CD4-positive, alpha-beta T cell treated with Interleukin-6 at 100 ng/mL for 8 hours (primary cell): ENCODE data around the gene OLFML2A.
"Not testable (repeated sequence)": the region's sequence is repeated elsewhere in the genome, so short reads cannot be mapped to it uniquely, and the experiment has no call there.

Experiments
- DNase-seq: peaks from one replicate; pipeline ENCODE4 v3.0.0-alpha.2; 2020; ENCODE audit warnings: mixed read lengths, low spot score

Gene OLFML2A

DNA sequence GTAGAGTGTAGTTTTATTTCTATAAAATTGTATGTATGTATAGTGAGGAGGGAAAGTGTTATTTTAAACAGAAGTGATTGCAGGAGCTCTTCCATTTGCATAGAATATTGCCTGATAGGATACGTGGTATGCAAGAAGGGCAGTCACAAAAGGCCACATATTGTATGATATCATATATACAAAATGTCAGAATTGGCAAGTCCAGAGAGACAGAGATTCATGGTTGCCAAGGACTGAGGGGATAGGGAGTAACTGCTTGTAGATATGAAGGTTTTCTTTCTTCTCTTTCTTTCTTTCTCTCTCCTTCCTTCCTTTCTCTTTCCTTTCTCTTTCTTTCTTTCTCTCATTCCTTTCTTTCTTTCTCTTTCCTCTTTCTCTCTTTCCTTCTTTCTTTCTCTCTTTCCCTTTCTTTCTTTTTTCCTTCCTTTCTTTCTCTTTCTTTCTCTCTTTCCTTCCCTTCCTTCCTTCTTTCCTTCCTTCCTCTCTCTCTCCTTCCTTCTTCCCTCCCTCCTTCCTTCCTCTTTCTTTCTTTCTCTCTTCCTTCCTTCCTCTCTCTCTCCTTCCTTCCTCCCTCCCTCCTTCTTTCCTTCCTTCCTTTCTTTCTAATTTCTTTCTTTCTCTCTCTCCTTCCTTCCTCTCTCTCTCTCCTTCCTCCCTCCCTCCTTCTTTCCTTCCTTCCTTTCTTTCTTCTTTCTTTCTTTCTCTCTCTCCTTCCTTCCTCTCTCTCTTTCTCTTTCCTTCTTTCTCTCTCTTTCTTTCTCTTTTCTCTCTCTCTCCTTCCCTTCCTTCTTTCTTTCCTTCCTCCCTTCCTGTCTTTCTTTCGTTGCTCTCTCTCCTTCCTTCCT is 51.8 kb downstream of the OLFML2A start:
- DNase-seq: no peak

- DNase-seq: no peak
Observed at GRCh38 chr9:124829334-124829669, 52.4 kb downstream of the OLFML2A start.

DNA sequence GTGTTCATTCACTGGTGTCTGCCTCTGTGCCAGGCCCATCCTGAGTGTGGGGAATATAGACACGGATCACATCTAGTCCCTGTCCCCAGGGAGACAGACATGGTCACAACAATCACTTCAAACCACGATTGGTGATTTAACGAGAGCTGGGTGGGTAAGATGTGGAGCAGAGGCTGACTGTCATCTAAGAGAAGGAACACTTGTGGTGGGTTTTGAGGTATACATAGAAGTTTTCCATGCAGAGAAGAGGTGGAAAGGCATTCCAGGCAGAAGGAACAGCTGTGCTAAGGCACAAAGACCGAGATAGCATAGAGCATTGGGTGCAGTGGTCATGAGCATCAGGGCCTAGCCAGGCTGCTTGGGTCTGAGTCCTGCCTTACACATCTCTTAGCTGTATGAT is 53.7 kb downstream of the OLFML2A start:
- DNase-seq: no peak

DNA sequence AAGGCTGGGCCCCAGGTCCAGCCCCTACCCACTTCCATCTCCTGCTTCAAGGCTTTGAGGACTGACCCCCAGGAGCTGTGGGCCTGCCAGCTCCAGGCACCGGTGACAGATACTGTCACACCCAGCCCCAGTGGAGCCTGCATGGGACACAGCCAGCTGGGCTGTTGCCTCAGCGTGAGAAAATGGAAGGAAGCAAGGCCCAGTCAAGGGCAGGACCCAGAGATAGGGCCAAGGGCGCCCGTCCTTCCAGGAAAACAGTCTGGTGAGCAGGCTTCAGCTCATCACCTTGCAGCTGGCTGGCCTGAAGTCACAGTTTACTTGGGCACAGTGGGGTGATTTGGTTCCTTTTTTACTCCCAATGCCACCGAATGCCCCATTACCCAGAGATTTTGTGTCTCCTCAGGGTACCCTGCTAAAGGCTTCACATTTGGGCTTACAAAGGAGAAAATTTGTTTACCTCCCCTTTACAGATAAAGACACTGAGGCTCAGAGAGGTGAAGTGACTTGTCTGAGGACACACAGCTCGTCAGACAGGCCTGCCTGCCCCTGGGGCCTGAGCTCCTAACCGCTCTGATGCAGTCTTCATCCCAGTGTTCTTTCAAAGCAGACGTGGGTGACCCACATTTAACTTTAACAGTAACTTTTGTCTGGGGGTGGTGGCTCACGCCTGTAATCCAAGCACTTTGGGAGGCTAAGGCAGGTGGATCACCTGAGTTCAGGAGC is 54.9 kb downstream of the OLFML2A start:
- no peak for DNase-seq

DNA sequence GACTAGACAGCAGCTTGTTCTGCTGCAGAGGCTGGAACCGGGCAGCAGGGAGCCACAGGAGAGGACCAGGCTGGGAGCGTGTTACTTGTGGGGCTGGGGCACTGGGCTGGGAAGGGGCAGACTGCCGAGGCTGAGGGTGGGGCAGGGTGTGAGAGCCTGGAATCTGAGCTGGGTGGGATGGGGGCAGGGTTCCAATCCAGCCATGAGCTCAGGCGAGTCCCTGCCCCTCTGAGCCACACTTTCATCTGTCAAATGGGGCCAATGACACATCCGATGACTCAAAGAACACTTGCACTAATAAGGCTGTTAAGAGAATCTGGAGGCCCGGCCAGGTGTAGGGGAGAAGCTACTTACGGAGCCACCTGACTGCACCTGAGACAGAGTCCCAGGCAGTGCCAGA is 57.7 kb downstream of the OLFML2A start:
- no peak for DNase-seq

- no peak for DNase-seq
Observed at GRCh38 chr9:124835026-124835557, 58.2 kb downstream of the OLFML2A start.

- DNase-seq: not testable (repeated sequence)
Observed at GRCh38 chr9:124838132-124838531, 61.2 kb downstream of the OLFML2A start.

DNA sequence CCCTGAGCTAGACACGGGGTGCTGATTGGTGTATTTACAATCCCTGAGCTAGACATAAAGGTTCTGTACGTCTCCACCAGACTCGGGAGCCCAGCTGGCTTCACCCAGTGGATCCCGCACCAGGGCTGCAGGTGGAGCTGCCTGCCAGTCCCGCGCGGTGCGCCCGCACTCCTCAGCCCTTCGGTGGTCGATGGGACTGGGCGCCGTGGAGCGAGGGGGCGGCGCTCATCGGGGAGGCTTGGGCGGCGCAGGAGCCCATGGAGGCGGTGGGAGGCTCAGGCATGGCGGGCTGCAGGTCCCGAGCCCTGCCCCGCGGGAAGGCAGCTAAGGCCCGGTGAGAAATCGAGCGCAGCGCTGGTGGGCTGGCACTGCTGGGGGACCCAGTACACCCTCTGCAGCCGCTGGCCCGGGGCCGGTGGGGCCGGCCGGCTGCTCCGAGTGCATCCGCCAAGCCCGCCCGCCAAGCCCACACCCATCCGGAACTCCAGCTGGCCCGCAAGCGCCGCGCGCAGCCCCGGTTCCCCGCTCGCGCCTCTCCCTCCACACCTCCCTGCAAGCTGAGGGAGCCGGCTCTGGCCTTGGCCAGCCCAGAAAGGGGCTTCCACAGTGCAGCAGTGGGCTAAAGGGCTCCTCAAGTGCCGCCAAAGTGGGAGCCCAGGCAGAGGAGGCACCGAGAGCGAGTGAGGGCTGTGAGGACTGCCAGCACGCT is 61.8 kb downstream of the OLFML2A start:
- not testable (repeated sequence) for DNase-seq

GRCh38 chr9:124839612-124840299 is 62.8 kb downstream of the OLFML2A start:
- no peak for DNase-seq

DNA sequence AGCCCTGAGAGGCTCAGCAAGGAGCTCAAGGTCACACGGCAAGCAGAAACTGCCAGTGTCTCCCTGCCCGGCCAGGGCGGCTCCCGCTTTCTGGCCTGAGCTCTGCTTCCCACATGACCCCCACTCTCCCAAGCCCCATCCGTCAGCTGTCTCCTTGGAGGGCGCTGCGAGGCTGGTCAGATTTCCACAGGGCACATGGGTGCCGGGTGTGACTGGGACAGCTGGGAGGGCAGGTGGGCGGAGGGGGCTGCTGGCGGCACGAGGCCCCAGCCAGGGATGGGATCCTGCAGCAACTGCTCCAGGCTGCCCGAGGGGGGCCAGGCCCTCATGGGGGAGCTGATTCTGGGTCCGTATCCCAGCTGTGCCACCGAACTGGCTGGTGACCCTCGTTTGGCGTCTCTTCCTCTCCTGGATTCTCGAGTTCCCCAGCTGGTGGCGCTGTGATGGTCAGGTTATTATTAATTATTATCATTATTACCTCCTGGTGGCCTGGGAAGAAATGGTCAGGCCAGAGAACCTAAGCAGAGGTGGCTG is 63.4 kb downstream of the OLFML2A start:
- DNase-seq: no peak

DNA sequence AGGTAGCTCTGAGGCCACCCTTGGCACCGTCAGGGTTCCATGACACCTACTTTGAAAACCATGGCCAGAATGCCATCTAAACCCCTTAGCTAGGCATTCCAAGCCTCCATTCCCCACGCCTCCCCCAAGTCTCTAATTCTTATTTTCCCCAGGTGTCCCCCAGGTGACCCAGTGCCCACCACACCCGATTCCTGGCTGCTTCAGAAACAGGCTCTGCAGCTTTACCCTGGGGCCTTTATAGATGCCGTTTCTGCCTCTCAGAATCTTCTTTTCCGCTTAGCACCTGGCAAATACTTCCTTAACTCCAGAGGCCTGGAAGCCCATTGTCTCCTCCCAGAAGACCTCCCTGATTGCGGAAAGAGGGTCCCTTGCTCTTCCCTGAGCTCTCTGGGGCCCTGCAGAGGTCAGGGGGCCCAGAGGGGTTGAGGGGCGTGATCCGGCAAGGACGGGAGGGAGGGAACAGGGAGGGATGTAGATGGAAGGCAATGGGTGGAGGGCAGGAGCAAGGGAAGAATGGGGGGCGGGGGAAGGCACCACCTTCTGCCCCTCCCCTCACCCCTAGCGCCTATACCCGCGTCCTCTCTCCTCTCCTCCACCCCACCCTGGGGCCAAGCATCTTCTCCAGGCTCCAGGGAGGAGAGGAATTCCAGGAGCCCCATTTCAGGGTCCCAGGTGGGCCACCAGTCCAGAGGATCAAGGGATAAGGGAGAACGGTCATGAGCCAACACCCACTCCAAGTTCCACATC is 64.3 kb downstream of the OLFML2A start:
- no peak for DNase-seq

DNA sequence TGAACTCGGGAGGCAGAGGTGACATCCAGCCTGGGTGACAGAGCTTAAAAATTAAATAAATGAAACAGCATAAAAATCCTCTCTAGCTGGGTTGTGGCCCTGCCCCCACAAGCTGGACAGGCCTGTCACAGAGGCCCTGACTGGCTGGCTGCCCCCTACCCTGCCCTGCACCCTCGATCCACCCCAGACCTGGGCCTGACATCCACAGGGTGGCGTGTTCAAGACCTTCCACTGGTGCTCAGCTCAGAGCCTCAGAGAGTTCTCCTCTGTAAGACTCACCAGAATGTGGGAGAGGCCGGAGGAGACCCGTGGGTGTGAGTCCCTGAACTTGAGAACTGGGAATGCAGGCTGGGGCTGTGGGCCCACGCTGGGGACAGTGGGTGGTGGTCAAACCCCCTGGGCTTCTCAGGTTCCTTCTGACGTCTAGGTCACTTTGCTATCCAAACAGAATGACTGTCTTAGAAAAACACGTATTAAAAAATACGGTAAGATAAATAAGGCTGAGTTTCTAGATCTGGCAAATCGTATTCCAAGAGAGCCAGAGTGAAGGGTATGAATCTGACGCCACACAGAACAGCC is 66.6 kb downstream of the OLFML2A start:
- DNase-seq: no peak

DNA sequence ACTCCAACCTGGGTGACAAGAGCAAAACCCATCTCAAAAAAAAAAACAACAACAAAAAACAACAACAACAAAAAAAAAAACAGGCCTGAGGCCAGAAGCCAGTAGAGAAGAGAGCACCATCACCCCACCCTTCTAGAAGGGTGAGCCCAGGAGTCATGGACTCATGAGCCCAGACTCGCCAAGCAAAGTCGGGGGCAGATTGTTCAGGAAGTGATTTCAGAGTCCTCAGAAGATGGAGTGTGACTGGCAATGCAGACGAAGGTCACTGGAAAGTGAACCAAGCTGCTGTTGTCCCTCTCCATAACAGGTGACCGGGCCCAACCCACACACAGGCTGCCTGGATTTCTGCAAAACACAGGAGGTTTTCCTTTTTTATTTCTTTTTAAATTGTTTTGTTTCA is 67.4 kb downstream of the OLFML2A start:
- DNase-seq: no peak

- DNase-seq: not testable (repeated sequence)
Observed at GRCh38 chr9:124846467-124846866, 69.5 kb downstream of the OLFML2A start.

- no peak for DNase-seq
Observed at GRCh38 chr9:124846969-124847368, 70.0 kb downstream of the OLFML2A start.

GRCh38 chr9:124849801-124850200 is 72.9 kb downstream of the OLFML2A start:
- no peak for DNase-seq

DNA sequence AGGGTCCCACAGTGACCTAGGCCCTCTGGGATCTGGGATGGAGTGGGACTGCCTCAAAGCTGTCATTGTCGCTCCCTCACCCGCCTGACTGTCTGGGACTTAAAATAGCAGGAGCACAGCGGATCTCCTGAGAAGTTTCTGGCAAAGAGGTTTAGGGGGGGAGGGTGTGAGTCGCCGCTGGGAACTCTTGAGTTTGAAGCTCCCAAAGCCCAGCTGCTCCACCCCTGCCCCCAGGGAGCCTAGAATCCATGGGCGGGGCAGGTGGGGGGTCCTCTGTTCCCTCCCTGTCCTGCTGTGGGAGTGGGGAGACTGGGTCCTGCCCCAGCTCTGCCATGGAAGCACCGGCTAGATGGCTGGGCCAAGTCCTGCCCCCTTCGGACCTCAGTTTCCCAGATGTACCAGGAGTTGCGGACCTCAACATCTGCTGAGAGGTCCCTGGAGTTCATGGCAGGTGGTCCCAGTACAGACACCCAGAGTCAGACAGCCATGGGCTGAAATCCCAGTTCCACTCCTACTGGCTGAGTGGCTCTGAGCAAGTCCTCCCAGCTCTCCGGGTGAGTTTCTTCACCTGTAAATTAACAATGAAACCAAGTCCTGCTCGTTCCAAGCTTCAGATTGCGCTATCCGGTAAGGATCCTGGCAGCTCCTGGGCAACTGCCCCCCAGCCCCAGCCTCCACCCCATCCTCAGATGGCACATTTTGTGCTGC is 75.3 kb downstream of the OLFML2A start:
- no peak for DNase-seq

DNA sequence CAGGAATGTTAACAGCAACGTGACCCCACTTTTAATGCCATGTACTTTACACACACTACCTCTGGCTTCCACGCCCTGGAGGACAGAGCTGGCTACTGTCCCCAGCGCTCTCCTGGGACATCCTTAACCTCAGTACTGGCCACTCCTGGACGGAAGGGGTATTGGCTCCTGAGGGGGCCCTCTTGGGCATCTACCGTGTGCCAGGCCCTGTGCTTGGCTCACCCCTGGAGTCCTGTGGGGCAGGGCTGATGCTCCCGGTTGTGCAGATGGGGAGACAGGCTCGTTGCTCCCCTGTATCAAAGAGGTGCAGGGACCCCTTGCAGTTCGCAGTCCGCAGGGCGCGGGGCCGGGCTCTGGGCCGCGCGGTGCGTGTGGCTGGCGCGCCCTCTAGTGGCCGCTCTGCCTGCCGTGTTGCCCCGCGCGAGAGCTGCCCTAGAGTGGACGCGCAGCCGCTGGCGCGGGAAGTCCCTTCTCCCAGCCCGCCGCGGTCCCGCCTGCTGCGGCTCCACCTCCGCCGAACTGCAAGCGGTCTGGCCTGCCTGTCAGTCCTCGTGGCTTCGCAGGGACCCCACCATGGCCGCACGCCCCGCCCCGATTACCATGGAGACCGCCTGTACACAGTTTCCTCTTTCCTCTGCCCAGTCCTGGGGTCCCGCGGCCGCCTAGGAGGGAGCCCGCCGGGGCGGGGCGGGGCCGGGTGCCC is 76.0 kb downstream of the OLFML2A start, which contains the start of gene WDR38:
WDR38 (plus strand) TSS at position 632 of the 703 bp plus-strand sequence. CDS start 72 bp downstream, outside the sequence.
- peak; percentile 71 for DNase-seq

GRCh38 chr9:124853605-124854143 is 76.7 kb downstream of the OLFML2A start:
- DNase-seq: no peak
